B cell (primary cell): Measurements from ENCODE around the gene ADK. TPM values are rescaled to one million over a fixed set of nuclear protein-coding genes. Genes with fewer than 3 reads are reported as not detected.

Experiments
- ATAC-seq: fragments of 200-7000 bp; cut with Tn5 transposase; one replicate; pipeline ENCODE4 v1.10.0; 2021; ENCODE audit warnings: low read depth, mild to moderate bottlenecking, moderate number of reproducible peaks, moderate library complexity
- CTCF ChIA-PET: fragments of 350-600 bp; sonication (Branson Sonifier 250); formaldehyde crosslinking; loops from one replicate; lab custom pipeline; 2021; ENCODE audit warnings: antibody characterized with exemption, inconsistent platforms; lab: Charles Lee
- POLR2A ChIA-PET: fragments of 350-600 bp; sonication (Branson Sonifier 250); formaldehyde crosslinking; loops from one replicate; lab custom pipeline; 2021; ENCODE audit warnings: antibody characterized with exemption; lab: Charles Lee
- DNase-seq: peaks from one replicate; pipeline ENCODE4 v3.0.0; 2013
- H2AFZ ChIP-seq: 2 replicates; pipeline ENCODE4 v1.6.1; 2012; ENCODE audit warnings: mild to moderate bottlenecking, low read depth, low read length; ENCODE audit not compliant: insufficient read depth, poor library complexity, severe bottlenecking
- H3K27ac ChIP-seq, 2 donors: 1 replicate in 1 of 2; 2 replicates in 1 of 2; pipeline ENCODE4 v1.5.1; 2012 to 2013; ENCODE audit warnings: low read length in 2 of 2, mild to moderate bottlenecking in 2 of 2, moderate library complexity in 1 of 2
- H3K27me3 ChIP-seq, 4 experiments: fragments of 200-600 bp in 1 of 4; sonication (generic) in 1 of 4; replicated peaks in 1 of 4; 1 replicate in 2 of 4; 2 replicates in 2 of 4; pipeline versions ENCODE4 v1.6.1 to v1.7.0; 2013 to 2016; ENCODE audit warnings: low read length in 3 of 4, mild to moderate bottlenecking in 2 of 4, mixed read lengths in 1 of 4, moderate library complexity in 1 of 4; ENCODE audit not compliant: insufficient read depth in 4 of 4, control insufficient read depth in 3 of 4; ENCODE audit errors: control extremely low read depth in 1 of 4
- H3K36me3 ChIP-seq, 2 experiments: replicated peaks in 1 of 2; 1 replicate in 1 of 2; 2 replicates in 1 of 2; pipeline versions ENCODE4 v1.6.1 to v1.7.1; 2013; ENCODE audit warnings: low read length in 1 of 2; ENCODE audit not compliant: insufficient read depth in 2 of 2, control insufficient read depth in 1 of 2; ENCODE audit errors: control extremely low read depth in 1 of 2, extremely low read depth in 1 of 2
- H3K4me1 ChIP-seq, 2 donors: fragments of 200-600 bp in 1 of 2; sonication (generic) in 1 of 2; 1 replicate in 1 of 2; 2 replicates in 1 of 2; pipeline versions ENCODE4 v1.5.1 to v1.6.1; 2013 to 2017; ENCODE audit warnings: low read length in 2 of 2; ENCODE audit not compliant: control insufficient read depth in 2 of 2, insufficient read depth in 2 of 2
- H3K4me2 ChIP-seq: replicated peaks from 2 replicates; pipeline ENCODE3; 2012; ENCODE audit warnings: mild to moderate bottlenecking, low read depth, low read length; ENCODE audit not compliant: poor library complexity, severe bottlenecking
- H3K4me3 ChIP-seq, 5 experiments: fragments of 200-600 bp in 1 of 5; sonication (generic) in 1 of 5; 1 replicate in 3 of 5; 2 replicates in 2 of 5; pipeline versions ENCODE4 v1.5.1 to v1.7.0; 2011 to 2016; ENCODE audit warnings: low read length in 4 of 5, mild to moderate bottlenecking in 4 of 5, low read depth in 2 of 5, control low read depth in 1 of 5, moderate library complexity in 1 of 5; ENCODE audit not compliant: insufficient read depth in 1 of 5; ENCODE audit errors: control extremely low read depth in 1 of 5, extremely low read depth in 1 of 5
- H3K79me2 ChIP-seq: fragments of 200-600 bp; sonication (generic); one replicate; pipeline ENCODE4 v1.6.0; 2016; ENCODE audit warnings: low read length; ENCODE audit not compliant: control insufficient read depth, insufficient read depth
- H3K9ac ChIP-seq: fragments of 200-600 bp; sonication (generic); 2 replicates; pipeline ENCODE4 v1.6.1; 2017; ENCODE audit warnings: mild to moderate bottlenecking, low read length, moderate library complexity
- H3K9me3 ChIP-seq, 3 donors: one replicate each; pipeline versions ENCODE4 v1.6.1 to v1.7.1; 2013; ENCODE audit warnings: low read length in 2 of 3; ENCODE audit not compliant: control insufficient read depth in 2 of 3, insufficient read depth in 1 of 3; ENCODE audit errors: control extremely low read depth in 1 of 3
- H4K20me1 ChIP-seq: 2 replicates; pipeline ENCODE4 v1.6.0; 2012; ENCODE audit warnings: mild to moderate bottlenecking, low read length; ENCODE audit not compliant: insufficient read depth, control insufficient read depth, poor library complexity, severe bottlenecking
- H3K27ac Mint-ChIP-seq: one replicate; pipeline ENCODE4 v1.8.0; 2021; ENCODE audit warnings: mixed read lengths
- H3K27me3 Mint-ChIP-seq: one replicate; pipeline ENCODE4 v1.8.0; 2021; ENCODE audit warnings: mixed read lengths
- H3K4me1 Mint-ChIP-seq: one replicate; pipeline ENCODE4 v1.8.0; 2021; ENCODE audit warnings: mixed read lengths
- H3K4me3 Mint-ChIP-seq: one replicate; pipeline ENCODE4 v1.8.0; 2021; ENCODE audit warnings: mixed read lengths
- H3K9me3 Mint-ChIP-seq: one replicate; pipeline ENCODE4 v1.8.0; 2022; ENCODE audit warnings: mixed read lengths; ENCODE audit not compliant: insufficient read depth
- CTCF ChIP-seq: fragments of 200-600 bp; IDR thresholded peaks from one replicate; pipeline ENCODE4 v1.8.0; 2022; ENCODE audit warnings: antibody characterized with exemption, mild to moderate bottlenecking
- EZH2 ChIP-seq: IDR thresholded peaks from 2 replicates; pipeline ENCODE4 v1.6.1; 2012; ENCODE audit warnings: borderline replicate concordance, low read depth, mild to moderate bottlenecking, moderate library complexity, low read length; ENCODE audit not compliant: insufficient read depth, poor library complexity, severe bottlenecking
- WGBS: methylation state at CpG from one replicate; pipeline ENCODE4 v1.1.5; 2013; ENCODE audit warnings: missing lambda C conversion rate; ENCODE audit not compliant: insufficient coverage; 5-methylcytosine and 5-hydroxymethylcytosine counted together
- intact Hi-C: fragments of 100-400 bp; cut with micrococcal nuclease; formaldehyde crosslinking; loops from one replicate; pipeline ENCODE4 v1.10.0; 2022
- polyA plus RNA-seq: library from polyadenylated mRNA; depleted of rRNA; stranded (reverse); fragments of >200 nt; gene quantifications from 2 replicates; pipeline ENCODE4 v1.2.3, GENCODE V29; 2012
- total RNA-seq, 2 donors: library from RNA; stranded (reverse); fragments of 120-200 nt in 1 of 2; gene quantifications; 1 replicate in 1 of 2; 2 replicates in 1 of 2; pipeline versions ENCODE4 v1.2.3 to v1.2.4, GENCODE V29; 2013 to 2022

Gene ADK
- total and polyA plus RNA-seq, 2 donors (not counting 1 experiment from before 2014, with no cell fraction given) = 37.2 to 52.6 TPM

- Mint-ChIP-seq H3K27me3 (no peaks in the 10 kb centered on the region), H3K4me3 (no peak overlapping the region), H3K27ac (peak overlapping the region; percentile 3), H3K9me3 (no peaks in the 10 kb centered on the region), H3K4me1 (peaks cover 7% of the 10 kb centered on the region)
- 88% methylated on average over 7 of the region's 8 CpGs for WGBS
- no peaks in the 10 kb centered on the region for H3K4me1 ChIP-seq
- no peak overlapping the region for H2AFZ ChIP-seq
- no peak for ATAC-seq
- ChIA-PET CTCF (no interaction called here), POLR2A (no interaction called here)
- H3K9me3 ChIP-seq = peaks cover 0 to 2% (median 0%) of the 10 kb centered on the region in 3 donors
- no peak overlapping the region for H3K4me3 ChIP-seq
- intact Hi-C loops = loop anchor here (10.0 kb wide), 1 partner anchor 47 kb away; no protein-coding TSS in a partner anchor
- no peak overlapping the region for H3K9ac ChIP-seq
- peaks cover 31% of the 10 kb centered on the region for H4K20me1 ChIP-seq
- DNase-seq = no peak
- no peak overlapping the region for H3K4me2 ChIP-seq
- peaks cover 41% of the 10 kb centered on the region for H3K79me2 ChIP-seq
- no peak overlapping the region for H3K27ac ChIP-seq
- H3K36me3 ChIP-seq = peaks cover 0 to 3% of the 10 kb centered on the region in 2 experiments
- no peaks in the 10 kb centered on the region for H3K27me3 ChIP-seq
- TF ChIP-seq EZH2 = no peak
- no peak for TF ChIP-seq CTCF
Measured at GRCh38 chr10:74337330-74338016, 186.5 kb downstream of the ADK start.

GRCh38 chr10:74342991-74343390, 192.0 kb downstream of the ADK start:
- H3K9ac ChIP-seq = no peak overlapping the region
- H2AFZ ChIP-seq = no peak overlapping the region
- no peak overlapping the region for H3K27ac ChIP-seq
- 100% methylated on average over 2 of the region's 2 CpGs for WGBS
- peaks cover 33% of the 10 kb centered on the region for H3K79me2 ChIP-seq
- H3K27ac Mint-ChIP-seq = no peak overlapping the region
- peaks cover 17% of the 10 kb centered on the region for H4K20me1 ChIP-seq
- no peak overlapping the region for H3K4me3 Mint-ChIP-seq
- no peak for DNase-seq
- ATAC-seq = no peak
- no peak overlapping the region for H3K4me3 ChIP-seq
- peaks cover 0 to 19% (median 18%) of the 10 kb centered on the region in 3 donors for H3K9me3 ChIP-seq
- no peaks in the 10 kb centered on the region for H3K4me1 ChIP-seq
- no peak overlapping the region for H3K4me2 ChIP-seq
- TF ChIP-seq EZH2 (no peak), CTCF (no peak)
- H3K27me3 Mint-ChIP-seq = no peaks in the 10 kb centered on the region
- H3K27me3 ChIP-seq = no peaks in the 10 kb centered on the region
- intact Hi-C loops = no loop called here
- H3K9me3 Mint-ChIP-seq = peaks cover 5% of the 10 kb centered on the region
- ChIA-PET POLR2A (no interaction called here), CTCF (no interaction called here)
- peaks cover 0 to 25% of the 10 kb centered on the region in 2 experiments for H3K36me3 ChIP-seq
- no peaks in the 10 kb centered on the region for H3K4me1 Mint-ChIP-seq
